GM12878 (cell line): ENCODE measurements around the gene PAX7. TPM values are rescaled to one million over a fixed set of nuclear protein-coding genes. Genes with fewer than 3 reads are reported as not detected.

Experiments
- ATAC-seq: fragments of 200-7000 bp; cut with Tn5 transposase; 3 replicates; pipeline ENCODE4 v1.9.1; 2020; ENCODE audit warnings: mild to moderate bottlenecking, moderate library complexity
- BruUV-seq: library from RNA; stranded (reverse); fragments of 400-500 nt; replicated peaks from 2 replicates; lab custom pipeline; 2021; lab: Mats Ljungman, UMichigan
- CTCF ChIA-PET: fragments of 300-600 bp; sonication (Branson Sonifier 250); formaldehyde crosslinking; extraction: SDS; loops from one replicate; lab custom pipeline; 2021; ENCODE audit warnings: inconsistent platforms; lab: Yijun Ruan, JAX
- POLR2A ChIA-PET: fragments of 350-600 bp; formaldehyde crosslinking; extraction: SDS; loops from one replicate; lab custom pipeline; 2021; ENCODE audit warnings: inconsistent platforms; lab: Charles Lee
- RAD21 ChIA-PET: fragments of 300-600 bp; sonication (Branson Sonifier 250); formaldehyde crosslinking; loops from one replicate; lab custom pipeline; 2023; ENCODE audit warnings: antibody characterized with exemption; ENCODE audit not compliant: unreplicated experiment; lab: Charles Lee
- SMC1A ChIA-PET: fragments of 300-600 bp; sonication (Branson Sonifier 250); formaldehyde crosslinking; loops from one replicate; lab custom pipeline; 2023; ENCODE audit not compliant: unreplicated experiment, uncharacterized antibody; lab: Charles Lee
- DNase-seq: peaks from one replicate; pipeline ENCODE4 v3.0.0-alpha.2; 2011; ENCODE audit warnings: low read depth, low spot score
- FAIRE-seq: peaks from 3 replicates; lab custom pipeline; 2011; peaks lifted over from hg19 to GRCh38; lab: Jason Lieb, UNC
- H2AFZ ChIP-seq: 2 replicates; pipeline ENCODE4 v1.6.0; 2011; ENCODE audit warnings: low read depth, low read length, control low read depth; ENCODE audit not compliant: control insufficient read depth
- H3K27ac ChIP-seq: 2 replicates; pipeline ENCODE4 v1.5.1; 2011; ENCODE audit warnings: control low read depth; ENCODE audit not compliant: control insufficient read depth, insufficient read depth
- H3K27me3 ChIP-seq, 2 experiments: replicated peaks in 1 of 2; 2 replicates each; pipeline versions ENCODE4 v1.6.0 to v1.6.1; 2011; ENCODE audit warnings: low read length in 1 of 2; ENCODE audit not compliant: control insufficient read depth in 2 of 2, insufficient read depth in 2 of 2
- H3K36me3 ChIP-seq, 2 experiments: 2 replicates each; pipeline ENCODE4 v1.5.1; 2011; ENCODE audit warnings: low read length in 1 of 2; ENCODE audit not compliant: control insufficient read depth in 2 of 2, insufficient read depth in 2 of 2
- H3K4me1 ChIP-seq: 2 replicates; pipeline ENCODE4 v1.6.1; 2011; ENCODE audit warnings: mild to moderate bottlenecking, low read length, moderate library complexity, mixed read lengths; ENCODE audit not compliant: control insufficient read depth, insufficient read depth
- H3K4me2 ChIP-seq: 2 replicates; pipeline ENCODE4 v1.6.0; 2011; ENCODE audit warnings: control low read depth; ENCODE audit not compliant: control insufficient read depth, insufficient read depth
- H3K4me3 ChIP-seq: fragments of 200-600 bp; sonication (generic); 2 replicates; pipeline ENCODE4 v1.5.1; 2016
- H3K79me2 ChIP-seq: 2 replicates; pipeline ENCODE4 v1.6.0; 2011; ENCODE audit warnings: low read length; ENCODE audit not compliant: control insufficient read depth, insufficient read depth
- H3K9ac ChIP-seq: 2 replicates; pipeline ENCODE4 v1.8.0; 2011; ENCODE audit warnings: low read length, control low read depth, mixed read lengths; ENCODE audit not compliant: control insufficient read depth, insufficient read depth
- H3K9me3 ChIP-seq: replicated peaks from 3 replicates; pipeline ENCODE4 v1.5.1; 2011; ENCODE audit warnings: mild to moderate bottlenecking, low read length; ENCODE audit not compliant: control insufficient read depth, insufficient read depth
- H4K20me1 ChIP-seq: 2 replicates; pipeline ENCODE4 v1.6.0; 2011; ENCODE audit not compliant: control insufficient read depth, insufficient read depth
- CBX5 ChIP-seq: sonication (generic); IDR thresholded peaks from 2 replicates; pipeline ENCODE4 v1.6.1; 2016; ENCODE audit warnings: low read depth, moderate library complexity, mild to moderate bottlenecking, inconsistent platforms
- HDGF ChIP-seq: fragments of 450-650 bp; IDR thresholded peaks from 2 replicates; pipeline ENCODE4 v1.6.1; 2016; ENCODE audit warnings: antibody characterized with exemption
- PAX8 ChIP-seq: fragments of 450-650 bp; IDR thresholded peaks from 2 replicates; pipeline ENCODE4 v1.6.1; 2017; ENCODE audit warnings: mild to moderate bottlenecking, moderate library complexity
- SIX5 ChIP-seq: IDR thresholded peaks from 2 replicates; pipeline ENCODE4 v1.6.1; 2011; ENCODE audit warnings: mild to moderate bottlenecking, low read depth, low read length, moderate library complexity; ENCODE audit not compliant: severe bottlenecking
- TCF3 ChIP-seq: IDR thresholded peaks from 2 replicates; pipeline ENCODE4 v1.6.1; 2012; ENCODE audit warnings: low read depth, mild to moderate bottlenecking, low read length, borderline replicate concordance; ENCODE audit not compliant: insufficient read depth
- WGBS: methylation state at CpG from one replicate; pipeline ENCODE4 v1.1.6; 2016; ENCODE audit warnings: low lambda C conversion rate; ENCODE audit not compliant: insufficient replicate concordance, insufficient coverage; ENCODE audit errors: missing lambda C conversion rate; 5-methylcytosine and 5-hydroxymethylcytosine counted together
- in situ Hi-C: fragments of 300-500 bp; cut with MboI; formaldehyde crosslinking; loops from 9 replicates; pipeline ENCODE4 v1.14.3; 2018; ENCODE audit warnings: mixed read lengths
- intact Hi-C: fragments of 100-400 bp; cut with micrococcal nuclease; formaldehyde crosslinking; loops from one replicate; pipeline ENCODE4 v1.14.2; 2022; ENCODE audit not compliant: unreplicated experiment
- polyA plus RNA-seq, 11 experiments: library from polyadenylated mRNA; depleted of rRNA in 4 of 11; unstranded in 6 of 11; stranded (reverse) in 5 of 11; fragments of >200 nt; fragmentation: Nextera tagmentation in 4 of 11; fragmentation: Illumina TruSeq in 1 of 11; extraction: Ambion mirVana in 4 of 11; extraction: Trizol in 1 of 11; gene quantifications; 1 replicate in 1 of 11; 2 replicates in 10 of 11; pipeline versions ENCODE4 v1.2.1 to v1.2.3, GENCODE V29; 2011 to 2016; ENCODE audit warnings: inconsistent platforms in 2 of 11, missing spikeins in 2 of 11, low read depth in 1 of 11
- total RNA-seq, 4 experiments: library from RNA; depleted of rRNA in 3 of 4; stranded (reverse); fragments of >200 nt in 3 of 4; fragmentation: Illumina TruSeq in 1 of 4; extraction: Trizol in 1 of 4; gene quantifications; 2 replicates each; pipeline versions ENCODE4 v1.2.1 to v1.2.3, GENCODE V29; 2013 to 2021
- TF ChIP-seq, protein P1 (sequence below): IDR thresholded peaks from 2 replicates; pipeline ENCODE4 v1.6.1; 2011; ENCODE audit warnings: low read depth, mild to moderate bottlenecking, low read length, moderate library complexity, borderline replicate concordance; ENCODE audit errors: extremely low read depth
- TF ChIP-seq, protein P2 (sequence below): fragments of 450-650 bp; IDR thresholded peaks from 2 replicates; pipeline ENCODE4 v1.6.1; 2016; ENCODE audit warnings: mild to moderate bottlenecking
- TF ChIP-seq, protein P3 (sequence below): fragments of 150-350 bp; IDR thresholded peaks from 2 replicates; pipeline ENCODE4 v1.6.1; 2014; ENCODE audit warnings: mild to moderate bottlenecking, low read depth, low read length

The PAX7 gene
- total and polyA plus RNA-seq, 10 of the 15 experiments (the other 5 are each of a cell fraction or from before 2014, with no cell fraction given): not detected

- POLR2A ChIA-PET: no interaction called here
- 24% methylated on average over 22 of the region's 22 CpGs for WGBS
- Histone ChIP-seq H3K9ac (no peak overlapping the region), H3K27ac (no peak overlapping the region), H3K27me3 (peaks cover 21 to 27% of the 10 kb centered on the region in 2 experiments), H3K4me3 (no peak overlapping the region), H3K79me2 (no peaks in the 10 kb centered on the region), H3K9me3 (no peaks in the 10 kb centered on the region), H3K36me3 (no peaks in the 10 kb centered on the region), H3K4me1 (no peaks in the 10 kb centered on the region), H3K4me2 (no peak overlapping the region), H2AFZ (no peak overlapping the region), H4K20me1 (no peaks in the 10 kb centered on the region)
- no TSS peak for BruUV-seq
- no peak for DNase-seq
- in situ Hi-C loops: no loop called here
- SMC1A ChIA-PET: no interaction called here
- CTCF ChIA-PET: no interaction called here
- intact Hi-C loops: no loop called here
- ATAC-seq: no peak
- no peak for FAIRE-seq
- TF ChIP-seq CBX5 (no peak), PAX8 (no peak), SIX5 (no peak)
- TF ChIP-seq, protein P1, sequence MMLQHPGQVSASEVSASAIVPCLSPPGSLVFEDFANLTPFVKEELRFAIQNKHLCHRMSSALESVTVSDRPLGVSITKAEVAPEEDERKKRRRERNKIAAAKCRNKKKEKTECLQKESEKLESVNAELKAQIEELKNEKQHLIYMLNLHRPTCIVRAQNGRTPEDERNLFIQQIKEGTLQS: no peak
- RAD21 ChIA-PET: no interaction called here
Observed at GRCh38 chr1:18644013-18644399, 13.4 kb downstream of the PAX7 start.

GRCh38 chr1:18644446-18644845, 13.8 kb downstream of the PAX7 start:
- H3K4me2 ChIP-seq: no peak overlapping the region
- H3K27ac ChIP-seq: no peak overlapping the region
- FAIRE-seq: no peak
- no peak overlapping the region for H2AFZ ChIP-seq
- SMC1A ChIA-PET: no interaction called here
- H4K20me1 ChIP-seq: no peaks in the 10 kb centered on the region
- H3K9ac ChIP-seq: no peak overlapping the region
- no TSS peak for BruUV-seq
- no peaks in the 10 kb centered on the region for H3K36me3 ChIP-seq
- in situ Hi-C loops (no loop called here), intact Hi-C loops (no loop called here)
- POLR2A ChIA-PET: no interaction called here
- DNase-seq: no peak
- H3K4me1 ChIP-seq: no peaks in the 10 kb centered on the region
- RAD21 ChIA-PET: no interaction called here
- CTCF ChIA-PET: no interaction called here
- 13% methylated on average over 5 of the region's 5 CpGs for WGBS
- H3K9me3 ChIP-seq: no peaks in the 10 kb centered on the region
- H3K27me3 ChIP-seq: peaks cover 21 to 27% of the 10 kb centered on the region in 2 experiments
- no peak for ATAC-seq
- no peak overlapping the region for H3K4me3 ChIP-seq
- TF ChIP-seq, protein P2, sequence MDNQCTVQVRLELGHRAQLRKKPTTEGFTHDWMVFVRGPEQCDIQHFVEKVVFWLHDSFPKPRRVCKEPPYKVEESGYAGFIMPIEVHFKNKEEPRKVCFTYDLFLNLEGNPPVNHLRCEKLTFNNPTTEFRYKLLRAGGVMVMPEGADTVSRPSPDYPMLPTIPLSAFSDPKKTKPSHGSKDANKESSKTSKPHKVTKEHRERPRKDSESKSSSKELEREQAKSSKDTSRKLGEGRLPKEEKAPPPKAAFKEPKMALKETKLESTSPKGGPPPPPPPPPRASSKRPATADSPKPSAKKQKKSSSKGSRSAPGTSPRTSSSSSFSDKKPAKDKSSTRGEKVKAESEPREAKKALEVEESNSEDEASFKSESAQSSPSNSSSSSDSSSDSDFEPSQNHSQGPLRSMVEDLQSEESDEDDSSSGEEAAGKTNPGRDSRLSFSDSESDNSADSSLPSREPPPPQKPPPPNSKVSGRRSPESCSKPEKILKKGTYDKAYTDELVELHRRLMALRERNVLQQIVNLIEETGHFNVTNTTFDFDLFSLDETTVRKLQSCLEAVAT: no peak
- TF ChIP-seq, protein P3, sequence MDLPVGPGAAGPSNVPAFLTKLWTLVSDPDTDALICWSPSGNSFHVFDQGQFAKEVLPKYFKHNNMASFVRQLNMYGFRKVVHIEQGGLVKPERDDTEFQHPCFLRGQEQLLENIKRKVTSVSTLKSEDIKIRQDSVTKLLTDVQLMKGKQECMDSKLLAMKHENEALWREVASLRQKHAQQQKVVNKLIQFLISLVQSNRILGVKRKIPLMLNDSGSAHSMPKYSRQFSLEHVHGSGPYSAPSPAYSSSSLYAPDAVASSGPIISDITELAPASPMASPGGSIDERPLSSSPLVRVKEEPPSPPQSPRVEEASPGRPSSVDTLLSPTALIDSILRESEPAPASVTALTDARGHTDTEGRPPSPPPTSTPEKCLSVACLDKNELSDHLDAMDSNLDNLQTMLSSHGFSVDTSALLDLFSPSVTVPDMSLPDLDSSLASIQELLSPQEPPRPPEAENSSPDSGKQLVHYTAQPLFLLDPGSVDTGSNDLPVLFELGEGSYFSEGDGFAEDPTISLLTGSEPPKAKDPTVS: no peak
- no peak for TF ChIP-seq TCF3
- no peak for TF ChIP-seq HDGF
- H3K79me2 ChIP-seq: no peaks in the 10 kb centered on the region
